Cardiac muscle cell (in vitro differentiated cells and primary cell): ENCODE results near the gene RPP40. TPM values are rescaled to one million over a fixed set of nuclear protein-coding genes. Genes with fewer than 3 reads are reported as not detected.

Experiments
- DNase-seq, 2 donors: peaks; one replicate each; pipeline versions ENCODE4 v3.0.0 to v3.0.0-alpha.2; 2010 to 2017; ENCODE audit warnings: low read depth in 1 of 2, low spot score in 1 of 2
- H3K27ac ChIP-seq: fragments of 200-600 bp; sonication (generic); 2 replicates; pipeline ENCODE4 v1.5.1; 2016
- H3K27me3 ChIP-seq: fragments of 200-600 bp; sonication (generic); 2 replicates; pipeline ENCODE4 v1.6.0; 2016; ENCODE audit warnings: control low read depth
- H3K36me3 ChIP-seq: fragments of 200-600 bp; sonication (generic); 2 replicates; pipeline ENCODE4 v1.5.1; 2016; ENCODE audit warnings: control low read depth
- H3K4me1 ChIP-seq: fragments of 200-600 bp; sonication (generic); 2 replicates; pipeline ENCODE4 v1.8.1; 2017; ENCODE audit warnings: low read depth, mild to moderate bottlenecking, mixed run types
- H3K4me3 ChIP-seq: fragments of 200-600 bp; sonication (generic); 2 replicates; pipeline ENCODE4 v1.5.1; 2016; ENCODE audit warnings: mild to moderate bottlenecking
- H3K9me3 ChIP-seq: fragments of 200-600 bp; sonication (generic); 2 replicates; pipeline ENCODE4 v1.5.1; 2017; ENCODE audit warnings: low read depth, mild to moderate bottlenecking, control low read depth
- CTCF ChIP-seq: IDR thresholded peaks from 2 replicates; pipeline ENCODE4 v1.5.1; 2012; ENCODE audit warnings: low read depth, mild to moderate bottlenecking, low read length
- polyA plus RNA-seq: library from polyadenylated mRNA; unstranded; fragments of >200 nt; fragmentation: Nextera tagmentation; extraction: Ambion mirVana; gene quantifications from 2 replicates; pipeline ENCODE4 v1.2.1, GENCODE V29; 2016
- total RNA-seq: library from RNA; depleted of rRNA; stranded (reverse); fragments of >200 nt; gene quantifications from 2 replicates; pipeline ENCODE4 v1.2.3, GENCODE V29; 2016

The RPP40 gene
- 2.7 and 3.9 TPM in 2 replicates for total RNA-seq
- 13.7 and 14.3 TPM in 2 replicates for polyA plus RNA-seq

GRCh38 chr6:5003604-5004372, at the start of gene RPP40:
RPP40 (minus strand) TSS chr6:5004037; CDS start chr6:5004002, 35 bp downstream.
- Histone ChIP-seq H3K4me1 (no peaks in the 10 kb centered on the region), H3K36me3 (peaks cover 5% of the 10 kb centered on the region), H3K27me3 (no peaks in the 10 kb centered on the region), H3K27ac (peak within 1 kb of the TSS; percentile 74), H3K4me3 (peak within 1 kb of the TSS; percentile 76), H3K9me3 (no peaks in the 10 kb centered on the region)
- peak; percentile 97 to 99 for DNase-seq
- TF ChIP-seq CTCF = peak; percentile 83

- Histone ChIP-seq H3K27me3 (no peaks in the 10 kb centered on the region), H3K4me3 (no peak overlapping the region), H3K27ac (no peak overlapping the region), H3K36me3 (no peaks in the 10 kb centered on the region), H3K4me1 (no peaks in the 10 kb centered on the region), H3K9me3 (no peaks in the 10 kb centered on the region)
- peak in 1 of 2 donors; percentile 54 for DNase-seq
- no peak for TF ChIP-seq CTCF
Observed at GRCh38 chr6:5053038-5053437, 49.2 kb upstream of the RPP40 start.

GRCh38 chr6:5051394-5051793, 47.6 kb upstream of the RPP40 start:
- no peaks in the 10 kb centered on the region for H3K27me3 ChIP-seq
- no peak for DNase-seq
- no peaks in the 10 kb centered on the region for H3K36me3 ChIP-seq
- no peaks in the 10 kb centered on the region for H3K4me1 ChIP-seq
- no peak overlapping the region for H3K27ac ChIP-seq
- H3K9me3 ChIP-seq = no peaks in the 10 kb centered on the region
- H3K4me3 ChIP-seq = no peak overlapping the region
- TF ChIP-seq CTCF = no peak

GRCh38 chr6:5050009-5050408, 46.2 kb upstream of the RPP40 start:
- H3K36me3 ChIP-seq = no peaks in the 10 kb centered on the region
- TF ChIP-seq CTCF = no peak
- no peak for DNase-seq
- no peaks in the 10 kb centered on the region for H3K4me1 ChIP-seq
- H3K4me3 ChIP-seq = no peak overlapping the region
- no peaks in the 10 kb centered on the region for H3K9me3 ChIP-seq
- H3K27ac ChIP-seq = no peak overlapping the region
- H3K27me3 ChIP-seq = no peaks in the 10 kb centered on the region

GRCh38 chr6:5046430-5046829, 42.6 kb upstream of the RPP40 start:
- no peak for TF ChIP-seq CTCF
- no peak for DNase-seq
- Histone ChIP-seq H3K27ac (no peak overlapping the region), H3K27me3 (no peaks in the 10 kb centered on the region), H3K36me3 (no peaks in the 10 kb centered on the region), H3K9me3 (no peaks in the 10 kb centered on the region), H3K4me3 (no peak overlapping the region), H3K4me1 (no peaks in the 10 kb centered on the region)
